H1 (cell line): Measurements from ENCODE around the gene UBASH3B. TPM values are rescaled to one million over a fixed set of nuclear protein-coding genes. Genes with fewer than 3 reads are reported as not detected.

Source experiments
- CTCF ChIA-PET: fragments of 300-600 bp; sonication (Branson Sonifier 250); formaldehyde crosslinking; loops from one replicate; lab custom pipeline; 2021; ENCODE audit not compliant: partially characterized antibody; lab: Charles Lee
- POLR2A ChIA-PET: fragments of 300-600 bp; sonication (Branson Sonifier 250); formaldehyde crosslinking; loops from one replicate; lab custom pipeline; 2021; ENCODE audit warnings: inconsistent platforms; ENCODE audit not compliant: partially characterized antibody; lab: Charles Lee
- DNase-seq, 2 experiments: peaks; one replicate each; pipeline versions ENCODE4 v3.0.0 to v3.0.0-alpha.2; 2010 to 2022; ENCODE audit warnings: low spot score in 2 of 2, low read depth in 1 of 2, mixed read lengths in 1 of 2
- FAIRE-seq: peaks from 2 replicates; lab custom pipeline; 2011; peaks lifted over from hg19 to GRCh38; lab: Jason Lieb, UNC
- H2AFZ ChIP-seq: 2 replicates; pipeline ENCODE4 v1.8.1; 2012; ENCODE audit warnings: low read length, inconsistent platforms
- H2AK5ac ChIP-seq: 2 replicates; pipeline ENCODE4 v1.6.1; 2013; ENCODE audit warnings: low read depth, low read length
- H2BK120ac ChIP-seq: replicated peaks from 2 replicates; pipeline ENCODE3; 2013; ENCODE audit warnings: low read depth, low read length, inconsistent platforms
- H2BK12ac ChIP-seq: 2 replicates; pipeline ENCODE4 v1.6.1; 2013; ENCODE audit warnings: low read depth, low read length
- H2BK15ac ChIP-seq: 2 replicates; pipeline ENCODE4 v1.6.1; 2013; ENCODE audit warnings: low read length
- H2BK20ac ChIP-seq: 2 replicates; pipeline ENCODE4 v1.6.1; 2013; ENCODE audit warnings: low read length
- H2BK5ac ChIP-seq: 2 replicates; pipeline ENCODE4 v1.6.1; 2013; ENCODE audit warnings: low read depth, low read length
- H3K14ac ChIP-seq: 2 replicates; pipeline ENCODE4 v1.6.1; 2013; ENCODE audit warnings: inconsistent platforms; ENCODE audit not compliant: insufficient read length
- H3K18ac ChIP-seq: 2 replicates; pipeline ENCODE4 v1.6.1; 2013; ENCODE audit warnings: low read length; ENCODE audit errors: extremely low read depth
- H3K23ac ChIP-seq: 2 replicates; pipeline ENCODE4 v1.6.1; 2013; ENCODE audit warnings: inconsistent platforms; ENCODE audit not compliant: insufficient read length
- H3K23me2 ChIP-seq: 2 replicates; pipeline ENCODE4 v1.6.1; 2013; ENCODE audit warnings: low read depth, low read length
- H3K27ac ChIP-seq: 2 replicates; pipeline ENCODE4 v1.6.1; 2011; ENCODE audit warnings: low read depth, low read length, inconsistent platforms
- H3K27me3 ChIP-seq, 4 experiments: replicated peaks in 1 of 4; 1 replicate in 1 of 4; 2 replicates in 3 of 4; pipeline versions ENCODE4 v1.6.1 to v1.8.1; 2011 to 2013; ENCODE audit warnings: low read length in 3 of 4, mild to moderate bottlenecking in 3 of 4, inconsistent platforms in 2 of 4, mixed read lengths in 2 of 4, moderate library complexity in 1 of 4; ENCODE audit not compliant: control insufficient read depth in 3 of 4, insufficient read depth in 3 of 4; ENCODE audit errors: extremely low read depth in 1 of 4
- H3K36me3 ChIP-seq, 4 experiments: 2 replicates each; pipeline versions ENCODE4 v1.6.1 to v1.8.1; 2011 to 2013; ENCODE audit warnings: mild to moderate bottlenecking in 4 of 4, low read length in 3 of 4, moderate library complexity in 2 of 4, control low read depth in 1 of 4, inconsistent platforms in 1 of 4; ENCODE audit not compliant: insufficient read depth in 4 of 4, control insufficient read depth in 2 of 4
- H3K4ac ChIP-seq: replicated peaks from 2 replicates; pipeline ENCODE3; 2013; ENCODE audit warnings: low read length, low read depth, mixed read lengths, inconsistent platforms; ENCODE audit not compliant: insufficient read length
- H3K4me1 ChIP-seq, 4 experiments: replicated peaks in 1 of 4; 1 replicate in 1 of 4; 2 replicates in 3 of 4; pipeline versions ENCODE4 v1.6.1 to v1.8.1; 2011 to 2013; ENCODE audit warnings: low read length in 3 of 4, inconsistent platforms in 2 of 4, mixed read lengths in 1 of 4; ENCODE audit not compliant: insufficient read depth in 4 of 4, control insufficient read depth in 3 of 4
- H3K4me2 ChIP-seq, 2 experiments: 2 replicates each; pipeline versions ENCODE4 v1.6.1 to v1.8.1; 2011 to 2013; ENCODE audit warnings: low read depth in 2 of 2, low read length in 2 of 2, control low read depth in 1 of 2, inconsistent platforms in 1 of 2, mild to moderate bottlenecking in 1 of 2; ENCODE audit not compliant: insufficient read depth in 1 of 2
- H3K4me3 ChIP-seq, 4 experiments: fragments of 200-600, 300-600 bp in 1 of 4; sonication (generic), shearing (Covaris generic), sonication (Bioruptor Twin) in 1 of 4; 2 replicates each; pipeline versions ENCODE4 v1.5.1 to v1.8.1; 2011 to 2016; ENCODE audit warnings: low read length in 4 of 4, low read depth in 3 of 4, control low read depth in 2 of 4, inconsistent platforms in 2 of 4, mild to moderate bottlenecking in 2 of 4, mixed read lengths in 1 of 4, moderate library complexity in 1 of 4; ENCODE audit not compliant: insufficient read depth in 2 of 4; ENCODE audit errors: extremely low read depth in 1 of 4
- H3K56ac ChIP-seq: replicated peaks from 2 replicates; pipeline ENCODE3; 2013; ENCODE audit warnings: low read depth, mild to moderate bottlenecking, mixed read lengths, low read length, inconsistent platforms; ENCODE audit not compliant: insufficient read length
- H3K79me1 ChIP-seq: 2 replicates; pipeline ENCODE4 v1.6.1; 2013; ENCODE audit warnings: low read depth, low read length, control low read depth
- H3K79me2 ChIP-seq, 2 experiments: 2 replicates each; pipeline versions ENCODE4 v1.6.1 to v1.8.1; 2012 to 2013; ENCODE audit warnings: low read length in 2 of 2, mild to moderate bottlenecking in 2 of 2, inconsistent platforms in 1 of 2; ENCODE audit not compliant: insufficient read depth in 2 of 2, control insufficient read depth in 1 of 2
- H3K9ac ChIP-seq, 4 experiments: replicated peaks in 1 of 4; 1 replicate in 1 of 4; 2 replicates in 3 of 4; pipeline versions ENCODE4 v1.6.1 to v1.8.1; 2011 to 2013; ENCODE audit warnings: low read depth in 3 of 4, low read length in 3 of 4, control low read depth in 2 of 4, mild to moderate bottlenecking in 2 of 4, moderate library complexity in 2 of 4, inconsistent platforms in 1 of 4; ENCODE audit errors: extremely low read depth in 1 of 4
- H3K9me3 ChIP-seq, 2 experiments: 2 replicates each; pipeline versions ENCODE4 v1.6.1 to v1.8.1; 2012 to 2013; ENCODE audit warnings: mild to moderate bottlenecking in 2 of 2, moderate library complexity in 2 of 2, control low read depth in 1 of 2, inconsistent platforms in 1 of 2, low read depth in 1 of 2, low read length in 1 of 2, mixed read lengths in 1 of 2; ENCODE audit not compliant: insufficient read depth in 2 of 2
- H4K20me1 ChIP-seq, 2 experiments: replicated peaks in 1 of 2; 2 replicates each; pipeline versions ENCODE3 to v1.8.1; 2011 to 2013; ENCODE audit warnings: inconsistent platforms in 2 of 2, low read length in 2 of 2, mild to moderate bottlenecking in 1 of 2; ENCODE audit not compliant: insufficient read depth in 2 of 2, control insufficient read depth in 1 of 2
- H4K5ac ChIP-seq: 2 replicates; pipeline ENCODE4 v1.6.1; 2013; ENCODE audit warnings: low read length, low read depth, mixed read lengths, inconsistent platforms; ENCODE audit not compliant: insufficient read length
- H4K8ac ChIP-seq: 2 replicates; pipeline ENCODE4 v1.8.0; 2013; ENCODE audit warnings: mild to moderate bottlenecking, moderate library complexity, low read length, inconsistent platforms; ENCODE audit not compliant: insufficient read depth; ENCODE audit errors: extremely low read depth
- H4K91ac ChIP-seq: replicated peaks from 2 replicates; pipeline ENCODE3; 2013; ENCODE audit warnings: low read length, mixed read lengths, inconsistent platforms; ENCODE audit not compliant: insufficient read length
- KDM4A ChIP-seq: IDR thresholded peaks from one replicate; pipeline ENCODE4 v1.7.1; 2012; ENCODE audit warnings: low read depth, mild to moderate bottlenecking, moderate library complexity, low read length, inconsistent platforms; ENCODE audit not compliant: severe bottlenecking
- POU5F1 ChIP-seq: IDR thresholded peaks from 2 replicates; pipeline ENCODE4 v1.6.1; 2011; ENCODE audit warnings: low read depth, mild to moderate bottlenecking, low read length, moderate library complexity
- SIRT6 ChIP-seq: IDR thresholded peaks from one replicate; pipeline ENCODE4 v1.7.1; 2012; ENCODE audit warnings: low read length, inconsistent platforms
- WGBS, 2 experiments: shearing (Covaris generic) in 1 of 2; methylation state at CpG; one replicate each; pipeline versions ENCODE4 v1.1.6 to v1.1.7; 2013 to 2015; ENCODE audit warnings: low lambda C conversion rate in 2 of 2, mixed read lengths in 2 of 2, inconsistent platforms in 1 of 2, low coverage in 1 of 2, missing lambda C conversion rate in 1 of 2; ENCODE audit not compliant: insufficient replicate concordance in 2 of 2, insufficient coverage in 1 of 2, insufficient read length in 1 of 2; ENCODE audit errors: extremely low coverage in 1 of 2, missing lambda C conversion rate in 1 of 2; 5-methylcytosine and 5-hydroxymethylcytosine counted together
- polyA plus RNA-seq, 7 experiments: library from polyadenylated mRNA; depleted of rRNA in 3 of 7; stranded (reverse) in 5 of 7; unstranded in 2 of 7; fragments of >200 nt in 5 of 7; fragments of 200-250 nt in 2 of 7; gene quantifications; 1 replicate in 5 of 7; 2 replicates in 1 of 7; 4 replicates in 1 of 7; pipeline versions ENCODE4 v1.2.1 to v1.2.3, GENCODE V29; 2011 to 2013; ENCODE audit warnings: missing spikeins in 2 of 7, mixed read lengths in 2 of 7
- total RNA-seq: library from RNA; stranded (reverse); fragmentation: NEBNext Ultra II Directional; extraction: Animal tissue kit (Norgen Biotek cat#: 25700); gene quantifications from 2 replicates; pipeline ENCODE4 v1.2.1, GENCODE V29; 2021

Gene UBASH3B
- total and polyA plus RNA-seq, 2 of the 8 experiments (the other 6 are each of a cell fraction or from before 2014, with no cell fraction given) = 7.5 to 9.5 TPM

- no peak overlapping the region for H3K56ac ChIP-seq
- no peak overlapping the region for H2BK15ac ChIP-seq
- H2BK5ac ChIP-seq = no peak overlapping the region
- H4K91ac ChIP-seq = no peak overlapping the region
- no peak overlapping the region for H3K4ac ChIP-seq
- no peak overlapping the region for H3K27ac ChIP-seq
- 80% methylated on average over 3 of the region's 3 CpGs; no CpG with 5 or more reads in 1 of the 2 experiments for WGBS, 2 experiments
- ChIA-PET POLR2A (no interaction called here), CTCF (interaction anchor here (0.6 to 1.0 kb wide), 2 partner anchors 68 to 204 kb away, joined by 3 to 4 read pairs; no protein-coding TSS in a partner anchor)
- no peaks in the 10 kb centered on the region for H3K9me3 ChIP-seq
- FAIRE-seq (no peak), DNase-seq (no peak)
- no peak overlapping the region for H2BK120ac ChIP-seq
- H2AFZ ChIP-seq = no peak overlapping the region
- no peak overlapping the region for H3K14ac ChIP-seq
- H2AK5ac ChIP-seq = no peak overlapping the region
- H3K18ac ChIP-seq = no peak overlapping the region
- no peaks in the 10 kb centered on the region for H3K79me1 ChIP-seq
- H3K79me2 ChIP-seq = no peaks in the 10 kb centered on the region
- H3K4me1 ChIP-seq = no peaks in the 10 kb centered on the region
- H3K23me2 ChIP-seq = no peaks in the 10 kb centered on the region
- H4K8ac ChIP-seq = no peak overlapping the region
- no peak overlapping the region for H2BK20ac ChIP-seq
- no peak overlapping the region for H3K4me3 ChIP-seq
- TF ChIP-seq POU5F1 (no peak), KDM4A (no peak), SIRT6 (no peak)
- H2BK12ac ChIP-seq = no peak overlapping the region
- no peak overlapping the region for H4K5ac ChIP-seq
- H3K23ac ChIP-seq = no peak overlapping the region
- H3K27me3 ChIP-seq = peaks cover 0 to 4% (median under 1%) of the 10 kb centered on the region in 4 experiments; a peak in 4 of 7 replicates
- H3K36me3 ChIP-seq = no peaks in the 10 kb centered on the region
- H4K20me1 ChIP-seq = no peaks in the 10 kb centered on the region
- H3K9ac ChIP-seq = no peak overlapping the region
- H3K4me2 ChIP-seq = no peak overlapping the region
Observed at GRCh38 chr11:122649116-122649515, 6.4 kb upstream of the UBASH3B start.
